Fibroblast of lung (primary cell): ENCODE results near the gene ZNF423. TPM values are rescaled to one million over a fixed set of nuclear protein-coding genes. Genes with fewer than 3 reads are reported as not detected.

Source experiments
- DNase-seq, 2 donors: peaks; one replicate each; pipeline versions ENCODE4 v3.0.0 to v3.0.0-alpha.2; 2010; ENCODE audit warnings: low read depth in 2 of 2
- H2AFZ ChIP-seq: 2 replicates; pipeline ENCODE4 v1.5.1; 2012; ENCODE audit warnings: low read length, control low read depth, inconsistent platforms
- H3K27ac ChIP-seq: 2 replicates; pipeline ENCODE4 v1.5.1; 2011; ENCODE audit warnings: low read length, control low read depth; ENCODE audit not compliant: insufficient read depth
- H3K27me3 ChIP-seq: 2 replicates; pipeline ENCODE4 v1.5.1; 2011; ENCODE audit warnings: mild to moderate bottlenecking, low read length; ENCODE audit not compliant: control insufficient read depth, insufficient read depth
- H3K36me3 ChIP-seq: 2 replicates; pipeline ENCODE4 v1.5.1; 2011; ENCODE audit warnings: low read length; ENCODE audit not compliant: control insufficient read depth, insufficient read depth
- H3K4me1 ChIP-seq: 2 replicates; pipeline ENCODE4 v1.5.1; 2011; ENCODE audit warnings: low read length; ENCODE audit not compliant: control insufficient read depth, insufficient read depth; ENCODE audit errors: extremely low read depth
- H3K4me2 ChIP-seq: 2 replicates; pipeline ENCODE4 v1.5.1; 2011; ENCODE audit warnings: low read length, control low read depth; ENCODE audit not compliant: insufficient read depth; ENCODE audit errors: extremely low read depth
- H3K4me3 ChIP-seq, 4 experiments: fragments of 200-600 bp in 1 of 4; sonication (generic) in 1 of 4; replicated peaks in 1 of 4; 2 replicates each; pipeline ENCODE4 v1.5.1; 2011 to 2016; ENCODE audit warnings: low read length in 4 of 4, low read depth in 3 of 4, mild to moderate bottlenecking in 3 of 4, control low read depth in 2 of 4, inconsistent platforms in 1 of 4, mixed read lengths in 1 of 4; ENCODE audit not compliant: insufficient read depth in 1 of 4; ENCODE audit errors: control extremely low read depth in 1 of 4
- H3K79me2 ChIP-seq: 2 replicates; pipeline ENCODE4 v1.5.1; 2012; ENCODE audit warnings: mild to moderate bottlenecking, low read length, inconsistent platforms; ENCODE audit not compliant: control insufficient read depth, insufficient read depth
- H3K9ac ChIP-seq: 2 replicates; pipeline ENCODE4 v1.5.1; 2011; ENCODE audit warnings: mild to moderate bottlenecking, low read length, control low read depth; ENCODE audit not compliant: insufficient read depth
- H3K9me3 ChIP-seq: 2 replicates; pipeline ENCODE4 v1.5.1; 2012; ENCODE audit warnings: low read depth, low read length; ENCODE audit not compliant: control insufficient read depth, insufficient read depth
- H4K20me1 ChIP-seq: 2 replicates; pipeline ENCODE4 v1.5.1; 2011; ENCODE audit warnings: low read length; ENCODE audit not compliant: control insufficient read depth, insufficient read depth; ENCODE audit errors: extremely low read depth
- EZH2 ChIP-seq: IDR thresholded peaks from 2 replicates; pipeline ENCODE4 v1.5.1; 2012; ENCODE audit warnings: low read length, control low read depth, mild to moderate bottlenecking; ENCODE audit errors: missing control alignments
- polyA plus RNA-seq, 2 donors: library from polyadenylated mRNA; depleted of rRNA in 1 of 2; stranded (reverse) in 1 of 2; unstranded in 1 of 2; fragments of >200 nt; gene quantifications; 2 replicates each; pipeline ENCODE4 v1.2.1, GENCODE V29; 2011 to 2012; ENCODE audit warnings: missing spikeins in 1 of 2
- total RNA-seq: library from RNA; depleted of rRNA; stranded (reverse); fragments of >200 nt; gene quantifications from 2 replicates; pipeline ENCODE4 v1.2.1, GENCODE V29; 2014
- TF ChIP-seq, protein P1 (sequence below), 2 donors: IDR thresholded peaks in 1 of 2; conservative IDR thresholded peaks in 1 of 2; 1 replicate in 1 of 2; 2 replicates in 1 of 2; pipeline ENCODE4 v1.5.1; 2011 to 2012; ENCODE audit warnings: low read length in 2 of 2, control low read depth in 1 of 2, inconsistent platforms in 1 of 2, low read depth in 1 of 2, mild to moderate bottlenecking in 1 of 2

Gene ZNF423
- total and polyA plus RNA-seq, 2 donors (not counting 1 experiment from before 2014, with no cell fraction given), result 0.07 to 0.17 TPM

DNA sequence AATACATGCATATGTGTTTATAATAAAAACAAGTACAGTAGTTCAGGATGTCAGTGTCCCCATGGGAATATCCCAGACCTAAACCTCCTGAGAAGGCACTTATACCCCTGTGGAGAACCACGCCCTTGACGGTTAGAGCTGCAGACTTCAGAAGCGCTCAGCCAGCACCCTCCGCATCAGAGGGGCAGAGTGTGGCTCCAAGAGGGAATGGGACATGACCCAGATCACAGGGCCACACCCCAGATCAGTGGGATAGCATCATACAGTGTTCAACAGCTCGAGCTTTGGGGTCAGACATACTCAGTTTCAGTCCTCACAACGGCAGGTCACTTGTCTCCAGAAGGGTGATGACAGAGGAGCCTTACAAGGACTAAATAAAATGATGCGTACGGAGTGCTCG lies 45.8 kb upstream of the ZNF423 start:
- Histone ChIP-seq H3K9ac (no peak overlapping the region), H3K4me3 (no peak overlapping the region), H3K79me2 (no peaks in the 10 kb centered on the region), H3K36me3 (no peaks in the 10 kb centered on the region), H2AFZ (no peak overlapping the region), H4K20me1 (no peaks in the 10 kb centered on the region), H3K27ac (no peak overlapping the region), H3K4me1 (no peaks in the 10 kb centered on the region), H3K9me3 (no peaks in the 10 kb centered on the region), H3K4me2 (no peak overlapping the region), H3K27me3 (no peaks in the 10 kb centered on the region)
- no peak for DNase-seq
- no peak for TF ChIP-seq EZH2
- TF ChIP-seq, protein P1, sequence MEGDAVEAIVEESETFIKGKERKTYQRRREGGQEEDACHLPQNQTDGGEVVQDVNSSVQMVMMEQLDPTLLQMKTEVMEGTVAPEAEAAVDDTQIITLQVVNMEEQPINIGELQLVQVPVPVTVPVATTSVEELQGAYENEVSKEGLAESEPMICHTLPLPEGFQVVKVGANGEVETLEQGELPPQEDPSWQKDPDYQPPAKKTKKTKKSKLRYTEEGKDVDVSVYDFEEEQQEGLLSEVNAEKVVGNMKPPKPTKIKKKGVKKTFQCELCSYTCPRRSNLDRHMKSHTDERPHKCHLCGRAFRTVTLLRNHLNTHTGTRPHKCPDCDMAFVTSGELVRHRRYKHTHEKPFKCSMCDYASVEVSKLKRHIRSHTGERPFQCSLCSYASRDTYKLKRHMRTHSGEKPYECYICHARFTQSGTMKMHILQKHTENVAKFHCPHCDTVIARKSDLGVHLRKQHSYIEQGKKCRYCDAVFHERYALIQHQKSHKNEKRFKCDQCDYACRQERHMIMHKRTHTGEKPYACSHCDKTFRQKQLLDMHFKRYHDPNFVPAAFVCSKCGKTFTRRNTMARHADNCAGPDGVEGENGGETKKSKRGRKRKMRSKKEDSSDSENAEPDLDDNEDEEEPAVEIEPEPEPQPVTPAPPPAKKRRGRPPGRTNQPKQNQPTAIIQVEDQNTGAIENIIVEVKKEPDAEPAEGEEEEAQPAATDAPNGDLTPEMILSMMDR (conservative IDR thresholded peaks at IDR 0.05 in 1 of 2, IDR thresholded peaks at IDR 0.05 in 1 of 2; ENCODE audit: low read depth in 1 of 2, low read length in 2 of 2), result no peak

DNA sequence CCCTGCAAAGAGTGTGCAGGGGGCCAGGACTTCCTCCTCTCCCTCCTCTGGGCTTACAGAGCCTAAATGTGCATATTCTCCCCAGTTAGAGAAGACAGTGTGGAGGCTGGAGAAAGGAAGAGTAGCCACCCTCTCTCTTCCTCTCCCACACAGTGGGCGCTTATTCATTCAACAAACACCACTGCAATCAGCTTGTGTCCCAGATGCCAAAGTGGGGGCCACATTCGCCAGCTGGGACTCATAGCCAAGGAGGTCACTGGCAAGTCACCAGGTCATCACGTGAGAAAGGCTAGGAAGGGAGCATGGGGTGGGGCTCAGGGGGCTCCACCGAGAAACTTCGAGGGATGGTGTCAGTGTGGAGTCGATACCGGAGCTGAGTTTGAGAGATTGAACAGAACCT lies 45.0 kb upstream of the ZNF423 start:
- TF ChIP-seq, protein P1 (conservative IDR thresholded peaks at IDR 0.05 in 1 of 2, IDR thresholded peaks at IDR 0.05 in 1 of 2; ENCODE audit: low read depth in 1 of 2, low read length in 2 of 2), result no peak
- no peak for TF ChIP-seq EZH2
- no peaks in the 10 kb centered on the region for H3K9me3 ChIP-seq
- H3K27me3 ChIP-seq, result no peaks in the 10 kb centered on the region
- no peaks in the 10 kb centered on the region for H3K36me3 ChIP-seq
- no peaks in the 10 kb centered on the region for H3K79me2 ChIP-seq
- no peak overlapping the region for H3K4me2 ChIP-seq
- H4K20me1 ChIP-seq, result no peaks in the 10 kb centered on the region
- H3K4me3 ChIP-seq, result no peak overlapping the region
- no peak overlapping the region for H3K9ac ChIP-seq
- DNase-seq, result no peak
- no peak overlapping the region for H2AFZ ChIP-seq
- no peak overlapping the region for H3K27ac ChIP-seq
- no peaks in the 10 kb centered on the region for H3K4me1 ChIP-seq

DNA sequence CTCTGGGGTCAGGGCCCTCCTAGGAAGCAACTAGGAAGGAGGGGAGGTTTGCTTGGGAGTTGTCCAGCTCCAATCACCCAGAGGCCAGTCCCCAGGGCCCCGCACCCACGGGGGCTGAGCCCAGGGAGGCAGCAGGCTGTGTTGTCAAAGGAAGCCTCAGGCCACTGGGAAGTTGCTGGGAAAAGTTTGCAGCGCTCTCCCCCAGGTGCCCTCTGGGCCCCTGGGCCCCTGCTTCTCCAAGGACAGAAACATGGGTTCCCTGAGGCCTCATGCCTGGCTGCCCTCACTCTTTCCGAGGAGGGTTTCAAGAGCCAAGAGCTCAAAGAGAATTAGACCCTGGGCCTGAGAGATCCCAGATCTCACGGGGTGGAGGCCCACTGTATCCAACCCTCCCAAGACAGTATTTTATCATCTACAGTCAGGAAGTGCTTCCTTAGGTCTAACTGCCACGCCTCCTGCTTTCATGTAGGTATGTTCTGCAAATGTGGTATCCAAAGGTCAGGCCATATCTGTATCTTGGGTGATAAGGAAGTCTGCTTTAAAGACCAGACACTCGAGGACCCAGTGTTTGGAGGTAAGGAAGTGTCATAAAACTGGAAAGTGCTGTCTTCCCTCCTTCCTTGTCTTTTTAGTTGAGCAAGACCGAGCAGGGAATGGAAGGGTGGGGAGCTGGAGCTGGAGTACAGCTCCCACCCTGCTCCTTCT lies 44.2 kb upstream of the ZNF423 start:
- H3K27me3 ChIP-seq, result no peaks in the 10 kb centered on the region
- no peak overlapping the region for H3K4me2 ChIP-seq
- H3K27ac ChIP-seq, result no peak overlapping the region
- H3K4me1 ChIP-seq, result no peaks in the 10 kb centered on the region
- H4K20me1 ChIP-seq, result no peaks in the 10 kb centered on the region
- no peaks in the 10 kb centered on the region for H3K79me2 ChIP-seq
- no peak overlapping the region for H3K4me3 ChIP-seq
- no peak overlapping the region for H3K9ac ChIP-seq
- no peaks in the 10 kb centered on the region for H3K36me3 ChIP-seq
- no peak overlapping the region for H2AFZ ChIP-seq
- H3K9me3 ChIP-seq, result no peaks in the 10 kb centered on the region
- DNase-seq, result no peak
- TF ChIP-seq, protein P1 (conservative IDR thresholded peaks at IDR 0.05 in 1 of 2, IDR thresholded peaks at IDR 0.05 in 1 of 2; ENCODE audit: low read depth in 1 of 2, low read length in 2 of 2), result no peak
